GM12878 (cell line): ENCODE measurements around the gene HRH2. TPM values are rescaled to one million over a fixed set of nuclear protein-coding genes. Genes with fewer than 3 reads are reported as not detected.

ENCODE experiments used
- ATAC-seq: fragments of 200-7000 bp; cut with Tn5 transposase; 3 replicates; pipeline ENCODE4 v1.9.1; 2020; ENCODE audit warnings: mild to moderate bottlenecking, moderate library complexity
- BruUV-seq: library from RNA; stranded (reverse); fragments of 400-500 nt; replicated peaks from 2 replicates; lab custom pipeline; 2021; lab: Mats Ljungman, UMichigan
- CTCF ChIA-PET: fragments of 300-600 bp; sonication (Branson Sonifier 250); formaldehyde crosslinking; extraction: SDS; loops from one replicate; lab custom pipeline; 2021; ENCODE audit warnings: inconsistent platforms; lab: Yijun Ruan, JAX
- POLR2A ChIA-PET: fragments of 350-600 bp; formaldehyde crosslinking; extraction: SDS; loops from one replicate; lab custom pipeline; 2021; ENCODE audit warnings: inconsistent platforms; lab: Charles Lee
- RAD21 ChIA-PET: fragments of 300-600 bp; sonication (Branson Sonifier 250); formaldehyde crosslinking; loops from one replicate; lab custom pipeline; 2023; ENCODE audit warnings: antibody characterized with exemption; ENCODE audit not compliant: unreplicated experiment; lab: Charles Lee
- SMC1A ChIA-PET: fragments of 300-600 bp; sonication (Branson Sonifier 250); formaldehyde crosslinking; loops from one replicate; lab custom pipeline; 2023; ENCODE audit not compliant: unreplicated experiment, uncharacterized antibody; lab: Charles Lee
- DNase-seq: peaks from one replicate; pipeline ENCODE4 v3.0.0-alpha.2; 2011; ENCODE audit warnings: low read depth, low spot score
- FAIRE-seq: peaks from 3 replicates; lab custom pipeline; 2011; peaks lifted over from hg19 to GRCh38; lab: Jason Lieb, UNC
- H2AFZ ChIP-seq: 2 replicates; pipeline ENCODE4 v1.6.0; 2011; ENCODE audit warnings: low read depth, low read length, control low read depth; ENCODE audit not compliant: control insufficient read depth
- H3K27ac ChIP-seq: 2 replicates; pipeline ENCODE4 v1.5.1; 2011; ENCODE audit warnings: control low read depth; ENCODE audit not compliant: control insufficient read depth, insufficient read depth
- H3K27me3 ChIP-seq, 2 experiments: replicated peaks in 1 of 2; 2 replicates each; pipeline versions ENCODE4 v1.6.0 to v1.6.1; 2011; ENCODE audit warnings: low read length in 1 of 2; ENCODE audit not compliant: control insufficient read depth in 2 of 2, insufficient read depth in 2 of 2
- H3K36me3 ChIP-seq, 2 experiments: 2 replicates each; pipeline ENCODE4 v1.5.1; 2011; ENCODE audit warnings: low read length in 1 of 2; ENCODE audit not compliant: control insufficient read depth in 2 of 2, insufficient read depth in 2 of 2
- H3K4me1 ChIP-seq: 2 replicates; pipeline ENCODE4 v1.6.1; 2011; ENCODE audit warnings: mild to moderate bottlenecking, low read length, moderate library complexity, mixed read lengths; ENCODE audit not compliant: control insufficient read depth, insufficient read depth
- H3K4me2 ChIP-seq: 2 replicates; pipeline ENCODE4 v1.6.0; 2011; ENCODE audit warnings: control low read depth; ENCODE audit not compliant: control insufficient read depth, insufficient read depth
- H3K4me3 ChIP-seq: fragments of 200-600 bp; sonication (generic); 2 replicates; pipeline ENCODE4 v1.5.1; 2016
- H3K79me2 ChIP-seq: 2 replicates; pipeline ENCODE4 v1.6.0; 2011; ENCODE audit warnings: low read length; ENCODE audit not compliant: control insufficient read depth, insufficient read depth
- H3K9ac ChIP-seq: 2 replicates; pipeline ENCODE4 v1.8.0; 2011; ENCODE audit warnings: low read length, control low read depth, mixed read lengths; ENCODE audit not compliant: control insufficient read depth, insufficient read depth
- H3K9me3 ChIP-seq: replicated peaks from 3 replicates; pipeline ENCODE4 v1.5.1; 2011; ENCODE audit warnings: mild to moderate bottlenecking, low read length; ENCODE audit not compliant: control insufficient read depth, insufficient read depth
- H4K20me1 ChIP-seq: 2 replicates; pipeline ENCODE4 v1.6.0; 2011; ENCODE audit not compliant: control insufficient read depth, insufficient read depth
- CHD1 ChIP-seq: IDR thresholded peaks from 2 replicates; pipeline ENCODE4 v1.6.1; 2012; ENCODE audit warnings: low read depth, low read length, improper control_type of control experiment
- CUX1 ChIP-seq: IDR thresholded peaks from 2 replicates; pipeline ENCODE4 v1.6.1; 2012; ENCODE audit warnings: improper control_type of control experiment, low read depth, low read length; ENCODE audit not compliant: insufficient replicate concordance
- E2F4 ChIP-seq: IDR thresholded peaks from 2 replicates; pipeline ENCODE4 v1.6.1; 2012; ENCODE audit warnings: low read depth, low read length, improper control_type of control experiment
- FOXK2 ChIP-seq: fragments of 450-650 bp; IDR thresholded peaks from 2 replicates; pipeline ENCODE4 v1.6.1; 2017; ENCODE audit warnings: mild to moderate bottlenecking, moderate library complexity
- HDGF ChIP-seq: fragments of 450-650 bp; IDR thresholded peaks from 2 replicates; pipeline ENCODE4 v1.6.1; 2016; ENCODE audit warnings: antibody characterized with exemption
- MLLT1 ChIP-seq: fragments of 450-650 bp; IDR thresholded peaks from 2 replicates; pipeline ENCODE4 v1.6.1; 2016; ENCODE audit warnings: mild to moderate bottlenecking
- NFYB ChIP-seq: IDR thresholded peaks from 2 replicates; pipeline ENCODE4 v1.6.1; 2011; ENCODE audit warnings: low read depth, mild to moderate bottlenecking, low read length, improper control_type of control experiment, moderate library complexity; ENCODE audit not compliant: insufficient read depth
- RUNX3 ChIP-seq: IDR thresholded peaks from 2 replicates; pipeline ENCODE4 v1.6.1; 2012; ENCODE audit warnings: low read length, inconsistent platforms
- WGBS: methylation state at CpG from one replicate; pipeline ENCODE4 v1.1.6; 2016; ENCODE audit warnings: low lambda C conversion rate; ENCODE audit not compliant: insufficient replicate concordance, insufficient coverage; ENCODE audit errors: missing lambda C conversion rate; 5-methylcytosine and 5-hydroxymethylcytosine counted together
- in situ Hi-C: fragments of 300-500 bp; cut with MboI; formaldehyde crosslinking; loops from 9 replicates; pipeline ENCODE4 v1.14.3; 2018; ENCODE audit warnings: mixed read lengths
- intact Hi-C: fragments of 100-400 bp; cut with micrococcal nuclease; formaldehyde crosslinking; loops from one replicate; pipeline ENCODE4 v1.14.2; 2022; ENCODE audit not compliant: unreplicated experiment
- polyA plus RNA-seq, 11 experiments: library from polyadenylated mRNA; depleted of rRNA in 4 of 11; unstranded in 6 of 11; stranded (reverse) in 5 of 11; fragments of >200 nt; fragmentation: Nextera tagmentation in 4 of 11; fragmentation: Illumina TruSeq in 1 of 11; extraction: Ambion mirVana in 4 of 11; extraction: Trizol in 1 of 11; gene quantifications; 1 replicate in 1 of 11; 2 replicates in 10 of 11; pipeline versions ENCODE4 v1.2.1 to v1.2.3, GENCODE V29; 2011 to 2016; ENCODE audit warnings: inconsistent platforms in 2 of 11, missing spikeins in 2 of 11, low read depth in 1 of 11
- total RNA-seq, 4 experiments: library from RNA; depleted of rRNA in 3 of 4; stranded (reverse); fragments of >200 nt in 3 of 4; fragmentation: Illumina TruSeq in 1 of 4; extraction: Trizol in 1 of 4; gene quantifications; 2 replicates each; pipeline versions ENCODE4 v1.2.1 to v1.2.3, GENCODE V29; 2013 to 2021

The HRH2 gene
- total and polyA plus RNA-seq, 10 of the 15 experiments (the other 5 are each of a cell fraction or from before 2014, with no cell fraction given), result 0.01 to 0.05 (median 0.03) TPM; not detected in 7

DNA sequence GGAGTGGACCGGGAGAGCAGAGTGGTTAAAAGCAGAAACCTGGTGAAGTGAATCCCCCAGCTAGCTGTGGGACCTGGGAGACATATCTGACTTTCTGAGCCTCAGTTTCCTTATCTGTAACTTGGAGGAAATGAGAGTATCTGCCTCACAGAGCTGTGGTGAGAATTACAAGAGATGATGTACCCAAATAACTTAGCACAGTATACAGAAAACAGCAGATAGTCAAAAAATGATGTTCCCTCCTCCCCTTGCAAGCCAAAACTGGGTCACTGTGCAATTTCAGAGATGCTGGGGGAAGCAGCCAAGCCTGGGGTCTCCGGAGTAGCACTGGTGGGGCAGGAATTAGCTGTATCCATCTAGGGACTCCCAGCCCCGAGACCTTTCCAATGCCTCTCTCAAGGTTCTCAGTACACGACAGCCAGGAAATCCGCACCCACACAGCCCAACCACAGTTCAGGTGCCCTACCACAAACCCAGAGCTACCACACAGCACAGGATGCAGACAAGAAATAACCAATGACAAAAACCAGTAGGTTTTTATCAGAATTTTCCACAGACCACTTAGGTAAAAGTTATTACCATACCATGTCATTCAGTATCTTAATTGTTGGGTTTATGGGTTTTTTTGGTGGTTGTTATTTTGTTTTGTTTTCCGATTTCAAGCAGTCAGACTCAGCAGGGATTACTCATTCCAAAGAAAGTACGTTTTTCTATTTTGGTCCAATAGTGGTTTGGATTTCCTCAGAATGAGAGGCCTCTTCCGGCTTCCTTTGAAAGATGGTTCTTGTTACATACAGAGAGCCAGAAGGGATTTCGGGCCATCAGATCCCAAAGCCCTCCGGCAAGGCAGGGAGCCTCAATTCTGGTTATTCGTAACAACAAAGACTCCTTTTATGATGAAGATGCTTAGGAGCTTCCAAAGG is 4.9 kb upstream of the HRH2 start:
- Histone ChIP-seq H3K27me3 (peaks cover 2 to 3% of the 10 kb centered on the region in 2 experiments; a peak in 2 of 4 replicates), H3K36me3 (no peaks in the 10 kb centered on the region), H3K79me2 (no peaks in the 10 kb centered on the region), H3K4me2 (no peak overlapping the region), H3K27ac (no peak overlapping the region), H3K9me3 (no peaks in the 10 kb centered on the region; the same call in 2 of the 3 replicates), H4K20me1 (no peaks in the 10 kb centered on the region), H3K4me3 (no peak overlapping the region), H3K4me1 (no peaks in the 10 kb centered on the region), H2AFZ (no peak overlapping the region), H3K9ac (no peak overlapping the region)
- POLR2A ChIA-PET, result no interaction called here
- no TSS peak for BruUV-seq
- DNase-seq (no peak), FAIRE-seq (no peak), ATAC-seq (no peak)
- in situ Hi-C loops (no loop called here), intact Hi-C loops (no loop called here)
- WGBS, result 4% methylated on average over 11 of the region's 11 CpGs
- TF ChIP-seq NFYB (0 out of 2 replicates have a peak, but pooled peaks have one; percentile 8), MLLT1 (no peak), RUNX3 (peak; percentile 36; the same call in 1 of the 2 replicates)
- CTCF ChIA-PET, result no interaction called here
- SMC1A ChIA-PET, result no interaction called here
- RAD21 ChIA-PET, result no interaction called here

DNA sequence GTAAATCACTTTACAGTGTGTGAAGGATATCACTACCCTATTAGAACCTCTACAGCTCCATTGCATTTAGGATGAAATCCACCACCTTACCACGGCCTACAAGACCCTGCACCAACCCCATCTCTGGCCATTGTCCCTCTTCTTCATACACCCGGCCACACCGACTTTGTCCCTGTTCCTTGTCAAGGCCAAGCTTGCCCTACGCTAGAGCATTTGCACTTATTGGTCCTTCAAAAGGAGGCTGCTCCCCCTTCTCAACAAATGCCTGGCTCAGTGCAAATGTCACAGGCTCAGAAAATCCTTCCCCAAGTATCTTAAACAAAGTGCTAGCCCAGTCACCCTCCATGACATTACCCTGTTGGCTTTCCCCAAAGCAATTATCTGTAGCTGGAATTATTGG is 4.1 kb upstream of the HRH2 start:
- 35% methylated on average over 4 of the region's 4 CpGs for WGBS
- no peak overlapping the region for H2AFZ ChIP-seq
- no peak for ATAC-seq
- H4K20me1 ChIP-seq, result no peaks in the 10 kb centered on the region
- no peak for DNase-seq
- no peak overlapping the region for H3K4me3 ChIP-seq
- POLR2A ChIA-PET, result no interaction called here
- no peak for FAIRE-seq
- intact Hi-C loops (no loop called here), in situ Hi-C loops (no loop called here)
- SMC1A ChIA-PET, result no interaction called here
- no peak overlapping the region for H3K27ac ChIP-seq
- H3K4me1 ChIP-seq, result no peaks in the 10 kb centered on the region
- no peak overlapping the region for H3K9ac ChIP-seq
- H3K4me2 ChIP-seq, result no peak overlapping the region
- H3K9me3 ChIP-seq, result no peaks in the 10 kb centered on the region; the same call in 2 of the 3 replicates
- RAD21 ChIA-PET, result no interaction called here
- H3K27me3 ChIP-seq, result peaks cover 4 to 7% of the 10 kb centered on the region in 2 experiments; a peak in 3 of 4 replicates
- CTCF ChIA-PET, result no interaction called here
- H3K79me2 ChIP-seq, result no peaks in the 10 kb centered on the region
- no TSS peak for BruUV-seq
- no peaks in the 10 kb centered on the region for H3K36me3 ChIP-seq
- TF ChIP-seq CHD1 (no peak), E2F4 (no peak), HDGF (no peak), FOXK2 (no peak), CUX1 (no peak)
